ENCODE data around the gene MRPL32. TPM values are rescaled to one million over a fixed set of nuclear protein-coding genes. Genes with fewer than 3 reads are reported as not detected.

MRPL32 gene
- total RNA-seq, 1 experiment from 2014 or later, result 167 TPM

GRCh38 chr7:42926204-42926603 is 6.0 kb upstream of the MRPL32 start:
- no peak for DNase-seq (ENCODE audit: low read depth)

DNA sequence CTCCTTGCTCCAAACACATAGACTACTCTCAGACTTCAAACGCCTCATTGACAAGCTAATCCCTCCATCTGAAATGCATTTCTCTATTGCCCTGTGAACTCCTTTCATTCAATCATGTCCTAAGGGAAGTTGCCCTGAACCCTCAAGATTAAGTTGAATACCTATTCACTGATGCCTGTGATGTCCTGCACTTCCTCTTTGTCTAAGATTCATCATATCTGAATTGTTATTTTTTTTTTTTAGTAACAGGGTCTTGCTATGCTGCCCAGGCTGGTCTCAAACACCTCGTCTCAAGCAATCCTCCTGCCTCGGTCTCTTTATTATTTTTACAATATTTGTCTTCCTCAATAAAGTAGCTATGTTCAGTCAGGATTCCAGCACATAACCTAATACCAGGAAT is 3.4 kb upstream of the MRPL32 start:
- no peak for DNase-seq (ENCODE audit: low read depth)

DNA sequence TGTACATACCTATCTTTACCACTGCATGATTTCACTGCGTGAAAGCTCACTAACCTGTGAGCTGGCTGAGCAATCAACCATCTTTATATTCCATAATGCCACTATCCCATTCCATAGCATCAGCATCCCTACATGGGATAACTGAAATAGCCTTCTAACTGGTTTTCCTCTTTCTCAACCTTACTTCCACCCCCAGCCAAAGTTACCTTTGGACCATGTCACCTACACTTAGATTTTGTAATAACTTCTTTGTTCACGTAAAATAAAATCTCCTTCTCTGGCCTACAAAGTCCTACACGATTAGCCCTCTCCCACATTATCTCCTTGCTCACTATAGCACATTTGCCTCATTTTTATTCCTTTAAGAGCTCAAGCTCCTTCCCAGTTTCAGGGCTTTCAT is 2.7 kb upstream of the MRPL32 start:
- DNase-seq (ENCODE audit: low read depth), result no peak

DNA sequence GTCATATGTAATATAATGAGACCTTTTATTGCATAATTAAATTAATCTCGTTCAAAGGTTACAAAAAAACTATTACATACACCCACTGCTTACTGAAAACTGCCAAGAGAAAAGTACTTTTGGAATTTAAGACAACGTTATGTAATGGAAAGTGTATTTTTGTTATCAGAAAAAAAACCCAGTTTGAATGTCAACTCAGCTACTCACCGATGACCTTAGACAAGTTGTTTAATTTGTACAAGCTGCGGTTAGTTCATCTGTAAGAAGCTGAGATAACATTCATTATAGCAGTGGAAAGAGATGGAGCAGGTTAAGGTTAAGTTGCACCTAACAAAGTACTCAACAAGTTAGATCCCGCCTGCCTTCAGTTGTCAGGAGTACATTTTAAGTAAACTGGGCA is 1.3 kb upstream of the MRPL32 start:
- DNase-seq (ENCODE audit: low read depth), result no peak

DNA sequence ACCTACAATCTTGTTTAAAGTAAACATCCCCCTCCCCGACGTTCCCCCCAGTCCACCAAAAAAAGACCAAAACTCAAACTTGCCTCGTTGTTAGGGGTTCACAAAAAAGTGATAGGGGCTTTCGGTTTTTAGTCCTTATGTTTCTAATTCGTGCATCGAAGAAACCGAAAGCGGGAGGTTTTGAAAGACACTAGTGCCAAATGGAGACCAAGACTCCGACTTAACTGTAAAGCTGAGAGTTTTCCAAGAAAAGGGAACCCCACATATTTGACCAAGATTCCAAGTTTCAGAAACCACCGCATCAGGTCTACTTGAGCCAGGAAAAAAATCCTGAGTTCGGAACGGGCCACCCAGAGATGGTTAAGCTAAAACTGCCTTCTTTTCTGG is 736 bp upstream of the MRPL32 start:
- DNase-seq (ENCODE audit: low read depth), result peak; percentile 26

- DNase-seq (ENCODE audit: low read depth), result peak; percentile 45
Measured at GRCh38 chr7:42932811-42933591, 825 bp downstream of the MRPL32 start.

- DNase-seq (ENCODE audit: low read depth), result no peak
Measured at GRCh38 chr7:42934291-42934690, 2.1 kb downstream of the MRPL32 start.

GRCh38 chr7:42935861-42936260 is 3.7 kb downstream of the MRPL32 start:
- DNase-seq (ENCODE audit: low read depth), result no peak

DNA sequence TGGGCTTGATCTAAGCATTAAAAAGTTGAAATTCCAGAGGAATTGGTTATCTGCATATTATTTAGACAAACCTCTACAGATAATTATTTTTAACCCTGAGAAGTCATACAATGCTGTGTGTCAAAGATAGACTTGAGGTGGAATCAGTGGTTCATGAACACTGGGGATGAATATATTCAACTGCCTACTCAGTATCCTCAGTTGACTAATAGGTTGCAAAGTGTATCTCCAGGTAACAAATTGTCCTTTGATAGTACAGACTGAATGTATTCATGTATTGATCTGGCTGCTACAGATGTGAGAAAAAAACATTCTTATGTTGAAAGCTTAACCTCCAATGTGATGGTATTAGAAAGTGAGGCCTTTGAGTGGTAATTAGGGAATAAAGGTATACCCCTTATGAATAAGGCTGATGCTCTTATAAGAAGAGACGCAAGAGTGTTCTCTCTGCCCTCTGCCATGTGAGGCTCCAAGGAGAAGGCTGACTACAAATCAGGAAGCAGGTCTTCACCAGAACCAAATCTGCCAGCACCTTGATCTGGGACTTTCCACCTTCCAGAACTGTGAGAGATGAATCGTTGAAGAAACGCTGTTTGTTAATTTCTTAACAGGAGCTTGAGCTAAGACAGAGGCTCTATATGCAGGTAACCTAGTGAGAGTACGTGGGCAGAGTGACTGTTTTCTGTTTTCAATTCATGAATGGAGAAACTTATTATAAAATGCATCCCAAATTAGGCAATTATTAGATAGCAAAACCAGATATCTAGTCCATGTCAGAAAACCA is 7.5 kb downstream of the MRPL32 start:
- DNase-seq (ENCODE audit: low read depth), result no peak

GRCh38 chr7:42940985-42941847 is 9.0 kb downstream of the MRPL32 start:
- peak; percentile 73 for DNase-seq (ENCODE audit: low read depth)

- DNase-seq (ENCODE audit: low read depth), result no peak
Measured at GRCh38 chr7:42945821-42946626, 13.8 kb downstream of the MRPL32 start.

- DNase-seq (ENCODE audit: low read depth), result no peak
Measured at GRCh38 chr7:42946627-42946950, 14.4 kb downstream of the MRPL32 start.

GRCh38 chr7:42947521-42947920 is 15.3 kb downstream of the MRPL32 start:
- no peak for DNase-seq (ENCODE audit: low read depth)

DNA sequence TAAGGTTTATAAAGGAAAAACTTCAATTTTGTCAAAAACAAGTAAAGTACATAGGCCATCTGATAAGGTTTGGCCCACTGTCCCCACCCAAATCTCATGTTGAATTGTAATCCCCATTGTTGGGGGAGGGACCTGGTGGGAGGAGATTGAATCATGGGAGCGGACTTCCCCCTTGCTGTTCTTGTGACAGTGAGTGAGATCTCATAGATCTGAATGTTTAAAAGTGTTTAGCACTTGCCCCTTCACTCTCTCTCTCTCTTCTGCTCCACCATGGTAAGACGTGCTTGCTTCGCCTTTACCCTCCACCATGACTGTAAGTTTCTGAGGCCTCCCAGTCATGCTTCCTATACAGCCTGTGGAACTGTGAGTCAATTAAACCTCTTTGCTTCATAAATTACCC is 18.2 kb downstream of the MRPL32 start:
- DNase-seq (ENCODE audit: low read depth), result no peak

- DNase-seq (ENCODE audit: low read depth), result no peak
Measured at GRCh38 chr7:42952328-42952727, 20.2 kb downstream of the MRPL32 start.

GRCh38 chr7:42953994-42954393 is 21.8 kb downstream of the MRPL32 start:
- no peak for DNase-seq (ENCODE audit: low read depth)

DNA sequence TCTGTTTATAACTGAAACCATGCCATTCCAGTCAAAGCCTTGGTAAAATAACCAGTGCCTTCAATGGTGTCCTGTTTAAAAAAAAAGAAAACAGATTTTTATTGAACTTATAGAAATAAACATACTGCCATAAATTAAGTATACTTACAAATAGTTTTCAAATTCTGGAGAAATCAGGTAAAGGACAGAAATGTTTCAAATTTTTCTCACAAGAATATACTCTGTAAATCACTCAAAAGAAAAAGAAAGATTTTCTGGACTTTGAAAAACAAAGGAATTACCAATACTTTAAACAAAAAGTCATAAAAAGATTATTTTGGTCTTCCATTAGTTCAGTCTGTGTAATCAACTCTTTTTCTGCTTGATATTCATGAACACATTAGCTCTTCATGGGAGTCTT is 23.9 kb downstream of the MRPL32 start:
- no peak for DNase-seq (ENCODE audit: low read depth)

- no peak for DNase-seq (ENCODE audit: low read depth)
Measured at GRCh38 chr7:42959549-42959948, 27.4 kb downstream of the MRPL32 start.

GRCh38 chr7:42960762-42961161 is 28.6 kb downstream of the MRPL32 start:
- DNase-seq (ENCODE audit: low read depth), result no peak

DNA sequence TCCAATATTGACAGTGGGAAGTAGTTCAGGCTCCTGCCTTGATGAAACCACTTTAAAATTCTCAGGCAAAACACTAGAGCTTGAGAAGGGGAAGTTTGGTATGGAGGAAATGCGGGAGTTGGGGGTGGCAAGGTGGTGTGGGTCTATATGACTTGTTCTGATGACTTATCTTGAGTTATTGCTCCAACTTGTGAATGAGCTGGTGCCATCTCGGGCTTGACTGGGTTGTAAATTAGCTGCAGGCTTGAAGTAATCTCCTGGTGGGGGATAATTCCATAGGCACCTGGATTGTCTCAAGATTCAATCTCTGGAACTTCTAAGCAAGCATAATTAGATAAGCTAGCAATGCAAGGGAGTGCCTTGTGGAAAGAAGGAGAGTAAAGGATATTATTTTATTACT is 29.0 kb downstream of the MRPL32 start:
- DNase-seq (ENCODE audit: low read depth), result no peak

DNA sequence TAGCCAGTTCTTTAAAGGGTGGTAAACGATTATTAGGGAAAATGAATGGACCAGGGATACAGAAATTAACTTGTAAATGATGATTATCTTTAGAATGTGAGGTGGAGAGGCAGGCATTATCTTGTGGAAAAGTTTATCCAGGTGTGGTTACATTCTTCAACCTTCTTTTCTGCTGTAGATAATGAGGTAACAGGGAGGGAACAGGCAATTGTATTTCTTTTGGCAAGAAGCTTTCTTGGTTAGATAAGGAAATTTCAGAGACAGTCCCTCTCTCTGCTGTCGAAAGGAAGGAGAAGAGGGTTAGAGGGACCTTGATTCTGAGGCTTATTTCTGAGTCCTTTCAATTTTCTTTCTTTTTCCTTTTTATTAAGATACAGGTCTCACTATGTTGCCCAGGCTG is 32.1 kb downstream of the MRPL32 start:
- no peak for DNase-seq (ENCODE audit: low read depth)

All from Daoy (cell line).